Measurements from ENCODE around the gene SRGAP3.

SRGAP3 gene

DNA sequence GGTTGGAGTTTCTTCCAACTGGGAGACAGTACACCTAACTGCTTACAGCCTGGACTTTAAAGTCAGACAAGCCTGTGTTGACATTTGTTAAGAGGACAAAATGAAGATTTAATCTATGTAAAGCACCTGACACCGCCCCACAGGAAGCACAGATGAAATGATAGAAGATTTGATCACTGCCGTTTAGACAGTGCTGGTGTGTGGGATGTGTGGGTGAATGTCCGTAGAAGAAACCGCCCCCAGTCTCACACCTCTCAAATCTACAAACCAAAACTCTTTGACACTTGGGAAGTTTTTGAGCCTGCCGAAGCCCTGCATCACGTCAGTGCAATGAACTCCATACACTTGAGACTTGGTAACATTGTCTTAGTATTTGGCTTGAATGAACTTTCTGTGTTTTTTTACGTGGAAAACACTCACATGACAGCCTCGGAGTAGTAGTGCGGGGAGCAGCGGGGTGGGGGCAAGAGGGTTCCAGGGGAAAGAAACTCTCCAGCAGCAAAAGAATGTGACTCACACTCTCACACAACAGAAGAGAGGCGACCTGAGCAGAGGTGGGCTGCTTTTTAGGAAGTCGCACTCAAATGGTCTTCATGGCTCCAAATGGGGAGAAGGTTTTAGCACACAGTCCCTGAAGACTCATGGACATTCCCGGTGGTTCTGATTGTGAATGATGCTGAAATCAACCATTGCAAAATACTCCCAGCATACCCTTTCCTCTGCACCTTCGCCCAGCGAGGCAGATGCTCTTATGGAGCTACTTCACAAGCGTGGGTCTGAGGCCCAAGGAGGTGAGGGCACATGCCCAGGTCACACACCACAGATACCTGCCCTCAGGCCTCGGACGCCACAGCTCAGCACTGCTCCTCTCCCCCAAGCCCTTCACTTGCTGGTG lies 79.2 kb downstream of the SRGAP3 start:
- TF ChIP-seq, protein P1, sequence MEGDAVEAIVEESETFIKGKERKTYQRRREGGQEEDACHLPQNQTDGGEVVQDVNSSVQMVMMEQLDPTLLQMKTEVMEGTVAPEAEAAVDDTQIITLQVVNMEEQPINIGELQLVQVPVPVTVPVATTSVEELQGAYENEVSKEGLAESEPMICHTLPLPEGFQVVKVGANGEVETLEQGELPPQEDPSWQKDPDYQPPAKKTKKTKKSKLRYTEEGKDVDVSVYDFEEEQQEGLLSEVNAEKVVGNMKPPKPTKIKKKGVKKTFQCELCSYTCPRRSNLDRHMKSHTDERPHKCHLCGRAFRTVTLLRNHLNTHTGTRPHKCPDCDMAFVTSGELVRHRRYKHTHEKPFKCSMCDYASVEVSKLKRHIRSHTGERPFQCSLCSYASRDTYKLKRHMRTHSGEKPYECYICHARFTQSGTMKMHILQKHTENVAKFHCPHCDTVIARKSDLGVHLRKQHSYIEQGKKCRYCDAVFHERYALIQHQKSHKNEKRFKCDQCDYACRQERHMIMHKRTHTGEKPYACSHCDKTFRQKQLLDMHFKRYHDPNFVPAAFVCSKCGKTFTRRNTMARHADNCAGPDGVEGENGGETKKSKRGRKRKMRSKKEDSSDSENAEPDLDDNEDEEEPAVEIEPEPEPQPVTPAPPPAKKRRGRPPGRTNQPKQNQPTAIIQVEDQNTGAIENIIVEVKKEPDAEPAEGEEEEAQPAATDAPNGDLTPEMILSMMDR (conservative IDR thresholded peaks at IDR 0.05; ENCODE audit: low read depth, low read length): no peak
- no peak overlapping the region for H3K27ac ChIP-seq
- H4K20me1 ChIP-seq (ENCODE audit: insufficient read depth): no peaks in the 10 kb centered on the region

DNA sequence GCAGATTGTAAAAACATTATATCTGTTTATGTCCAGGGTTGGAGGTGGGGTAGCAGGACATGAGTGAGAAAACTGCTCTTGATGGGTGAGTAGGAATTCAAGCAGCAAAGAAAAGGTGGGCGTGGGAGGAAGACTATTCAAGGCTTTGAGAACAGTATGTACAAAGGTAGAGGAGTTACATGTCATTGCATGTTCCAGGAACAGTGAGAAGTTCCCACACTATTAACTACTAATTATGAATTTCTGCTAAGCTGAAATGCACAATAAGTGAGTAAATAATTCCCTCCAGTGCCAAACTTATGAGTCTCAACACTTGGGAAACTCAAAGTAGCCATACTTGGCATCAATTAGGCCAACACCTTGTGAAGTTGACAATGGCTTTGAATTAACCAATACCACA lies 80.1 kb downstream of the SRGAP3 start:
- no peak overlapping the region for H3K9ac ChIP-seq
- no peaks in the 10 kb centered on the region for H4K20me1 ChIP-seq (ENCODE audit: insufficient read depth)
- H3K79me2 ChIP-seq (ENCODE audit: insufficient read depth, low read depth): no peaks in the 10 kb centered on the region
- TF ChIP-seq, protein P1 (conservative IDR thresholded peaks at IDR 0.05; ENCODE audit: low read depth, low read length): no peak
- no peaks in the 10 kb centered on the region for H3K27me3 ChIP-seq (ENCODE audit: insufficient read depth, low read depth)
- peaks cover 23% of the 10 kb centered on the region for H3K4me1 ChIP-seq (ENCODE audit: low read depth, poor library complexity, severe bottlenecking)
- no peak overlapping the region for H3K4me3 ChIP-seq (IDR thresholded peaks at IDR 0.05; ENCODE audit: insufficient read depth, low read depth, low read length)
- no peak overlapping the region for H3K27ac ChIP-seq
- no peak overlapping the region for H2AFZ ChIP-seq (ENCODE audit: low read depth)
- peak overlapping the region; percentile 50; the same call in 1 of the 2 replicates for H3K4me2 ChIP-seq
- H3K36me3 ChIP-seq (ENCODE audit: insufficient read depth): no peaks in the 10 kb centered on the region

More for the DNA sequence above, 79.2 kb downstream of the SRGAP3 start:
- no peak overlapping the region for H3K4me2 ChIP-seq
- H3K79me2 ChIP-seq (ENCODE audit: insufficient read depth, low read depth): no peaks in the 10 kb centered on the region
- H2AFZ ChIP-seq (ENCODE audit: low read depth): no peak overlapping the region
- H3K4me1 ChIP-seq (ENCODE audit: low read depth, poor library complexity, severe bottlenecking): peaks cover 23% of the 10 kb centered on the region
- no peaks in the 10 kb centered on the region for H3K27me3 ChIP-seq (ENCODE audit: insufficient read depth, low read depth)
- H3K9ac ChIP-seq: no peak overlapping the region
- no peak overlapping the region for H3K4me3 ChIP-seq (IDR thresholded peaks at IDR 0.05; ENCODE audit: insufficient read depth, low read depth, low read length)
- no peaks in the 10 kb centered on the region for H3K36me3 ChIP-seq (ENCODE audit: insufficient read depth)

DNA sequence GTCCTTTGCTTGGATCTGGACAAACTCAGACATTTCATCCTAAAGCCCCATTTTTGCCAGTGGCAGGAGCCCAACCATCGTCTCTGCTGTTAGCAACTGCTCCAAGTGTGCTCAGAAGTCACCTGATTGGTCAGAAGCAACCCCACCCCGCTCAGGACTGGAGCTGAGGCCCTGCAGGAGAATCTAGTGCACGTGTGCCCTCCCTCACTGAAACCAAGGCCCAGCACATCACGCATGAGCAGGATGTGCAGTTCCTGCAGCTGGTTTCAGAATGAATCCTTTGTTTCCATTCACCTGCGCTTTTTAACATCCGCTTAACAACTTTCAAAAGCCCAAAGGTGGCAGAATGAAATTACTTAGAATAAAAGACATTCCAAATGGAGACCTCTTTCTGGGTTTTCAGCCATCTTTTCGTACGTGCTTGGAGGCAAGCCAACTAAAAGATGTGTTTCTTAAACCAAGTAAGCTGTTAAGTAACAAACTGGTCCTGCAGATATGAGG lies 81.2 kb downstream of the SRGAP3 start:
- peak overlapping the region; percentile 2; the same call in 1 of the 2 replicates for H2AFZ ChIP-seq (ENCODE audit: low read depth)
- no peak overlapping the region for H3K4me3 ChIP-seq (IDR thresholded peaks at IDR 0.05; ENCODE audit: insufficient read depth, low read depth, low read length)
- H3K27ac ChIP-seq: no peak overlapping the region

GRCh38 chr3:9167222-9167621 lies 82.2 kb downstream of the SRGAP3 start:
- Histone ChIP-seq H3K4me1 (ENCODE audit: low read depth, poor library complexity, severe bottlenecking) (peaks cover 23% of the 10 kb centered on the region), H3K9ac (no peak overlapping the region), H3K4me2 (no peak overlapping the region), H3K36me3 (ENCODE audit: insufficient read depth) (no peaks in the 10 kb centered on the region), H3K79me2 (ENCODE audit: insufficient read depth, low read depth) (no peaks in the 10 kb centered on the region), H3K4me3 (IDR thresholded peaks at IDR 0.05; ENCODE audit: insufficient read depth, low read depth, low read length) (no peak overlapping the region), H3K27ac (no peak overlapping the region), H4K20me1 (ENCODE audit: insufficient read depth) (no peaks in the 10 kb centered on the region), H2AFZ (ENCODE audit: low read depth) (no peak overlapping the region), H3K27me3 (ENCODE audit: insufficient read depth, low read depth) (no peaks in the 10 kb centered on the region)
- TF ChIP-seq, protein P1 (conservative IDR thresholded peaks at IDR 0.05; ENCODE audit: low read depth, low read length): no peak

More for the DNA sequence above, 81.2 kb downstream of the SRGAP3 start:
- no peaks in the 10 kb centered on the region for H3K36me3 ChIP-seq (ENCODE audit: insufficient read depth)
- H3K79me2 ChIP-seq (ENCODE audit: insufficient read depth, low read depth): no peaks in the 10 kb centered on the region
- H3K4me1 ChIP-seq (ENCODE audit: low read depth, poor library complexity, severe bottlenecking): peaks cover 23% of the 10 kb centered on the region
- peak overlapping the region; percentile 50 for H3K4me2 ChIP-seq
- no peaks in the 10 kb centered on the region for H3K27me3 ChIP-seq (ENCODE audit: insufficient read depth, low read depth)
- H4K20me1 ChIP-seq (ENCODE audit: insufficient read depth): no peaks in the 10 kb centered on the region
- TF ChIP-seq, protein P1 (conservative IDR thresholded peaks at IDR 0.05; ENCODE audit: low read depth, low read length): no peak
- no peak overlapping the region for H3K9ac ChIP-seq

All from KMS-11 (cell line).